GM23248 (cell line): Measurements from ENCODE around the gene CCDC88C.

Experiments
- EZH2 ChIP-seq: fragments of 200-600 bp; sonication (generic); IDR thresholded peaks from 2 replicates; pipeline ENCODE4 v1.6.1; 2018; ENCODE audit warnings: antibody characterized with exemption, mild to moderate bottlenecking; ENCODE audit not compliant: insufficient read depth, poor library complexity, severe bottlenecking
- EZH2phosphoT487 ChIP-seq: fragments of 200-600 bp; sonication (generic); IDR thresholded peaks from 2 replicates; pipeline ENCODE4 v1.6.1; 2018; ENCODE audit warnings: antibody characterized with exemption, moderate library complexity, mild to moderate bottlenecking, low read depth; ENCODE audit not compliant: insufficient read depth

- TF ChIP-seq EZH2, result no peak
- no peak for TF ChIP-seq EZH2phosphoT487
Measured at GRCh38 chr14:91367173-91368171, 50.1 kb downstream of the CCDC88C start.
